Esophagus muscularis mucosa (tissue), 4 donors: ENCODE results near the gene RXFP3. TPM values are rescaled to one million over a fixed set of nuclear protein-coding genes. Genes with fewer than 3 reads are reported as not detected.
A peak's percentile ranks its signal among the peaks of the same experiment; 100 is the strongest.

Experiments
- DNase-seq: peaks from one replicate; pipeline ENCODE4 v3.0.0-alpha.2; 2017; ENCODE audit errors: extremely low spot score
- H3K27ac ChIP-seq, 4 donors: fragments of 200-600 bp; sonication (generic); replicated peaks in 1 of 4; 1 replicate in 3 of 4; 2 replicates in 1 of 4; pipeline ENCODE4 v1.5.1; 2016 to 2019; ENCODE audit warnings: mild to moderate bottlenecking in 1 of 4
- H3K27me3 ChIP-seq, 4 donors: fragments of 200-600 bp; sonication (generic); one replicate each; pipeline versions ENCODE4 v1.5.1 to v1.6.0; 2016 to 2019
- H3K36me3 ChIP-seq, 4 donors: fragments of 200-600 bp; sonication (generic); one replicate each; pipeline ENCODE4 v1.5.1; 2016 to 2019
- H3K4me1 ChIP-seq, 4 donors: fragments of 200-600 bp; sonication (generic); one replicate each; pipeline ENCODE4 v1.5.1; 2016 to 2019
- H3K4me3 ChIP-seq, 4 donors: fragments of 200-600 bp; sonication (generic); 1 replicate in 2 of 4; 2 replicates in 2 of 4; pipeline ENCODE4 v1.5.1; 2016 to 2019; ENCODE audit warnings: mild to moderate bottlenecking in 4 of 4, moderate library complexity in 1 of 4
- H3K9me3 ChIP-seq, 4 donors: fragments of 200-600 bp; sonication (generic); 1 replicate in 3 of 4; 2 replicates in 1 of 4; pipeline ENCODE4 v1.5.1; 2016 to 2019
- CTCF ChIP-seq, 3 experiments: fragments of 200-600 bp in 2 of 3; fragments of 450-650 bp in 1 of 3; sonication (generic) in 2 of 3; IDR thresholded peaks; one replicate each; pipeline ENCODE4 v1.5.1; 2017 to 2019; ENCODE audit warnings: antibody characterized with exemption in 3 of 3, mild to moderate bottlenecking in 2 of 3, moderate library complexity in 1 of 3
- EP300 ChIP-seq: sonication (generic); formaldehyde crosslinking; IDR thresholded peaks from one replicate; pipeline ENCODE4 v1.6.1; 2017; ENCODE audit warnings: antibody characterized with exemption
- POLR2A ChIP-seq: fragments of 450-650 bp; IDR thresholded peaks from one replicate; pipeline ENCODE4 v1.6.1; 2017; ENCODE audit warnings: antibody characterized with exemption, moderate library complexity, mild to moderate bottlenecking, low read depth
- POLR2AphosphoS5 ChIP-seq, 2 donors: sonication (generic); formaldehyde crosslinking; IDR thresholded peaks; one replicate each; pipeline ENCODE4 v1.6.1; 2017; ENCODE audit warnings: antibody characterized with exemption in 2 of 2
- WGBS: methylation state at CpG from one replicate; pipeline ENCODE4 v1.1.5; 2018; 5-methylcytosine and 5-hydroxymethylcytosine counted together
- intact Hi-C: fragments of 100-400 bp; cut with DNase I; formaldehyde crosslinking; loops from one replicate; pipeline ENCODE4 v1.15.1; 2023
- total RNA-seq, 4 donors: library from RNA; depleted of rRNA; stranded (reverse); fragments of >200 nt; gene quantifications; one replicate each; pipeline versions ENCODE4 v1.1.0 to v1.2.1, GENCODE V29; 2016

RXFP3 gene
- total RNA-seq, 4 donors from 2014 or later = not detected

GRCh38 chr5:33933723-33934169 lies 2.4 kb upstream of the RXFP3 start:
- Histone ChIP-seq H3K4me1 (peaks cover 9 to 25% (median 17%) of the 10 kb centered on the region in 4 donors), H3K9me3 (no peaks in the 10 kb centered on the region), H3K36me3 (no peaks in the 10 kb centered on the region), H3K27me3 (peaks cover 0 to 41% (median 23%) of the 10 kb centered on the region in 4 donors), H3K4me3 (no peak overlapping the region), H3K27ac (no peak overlapping the region)
- WGBS = 90% methylated on average over 3 of the region's 3 CpGs
- intact Hi-C loops = loop anchor here (2.0 kb wide), 1 partner anchor 499 kb away; no protein-coding TSS in a partner anchor
- TF ChIP-seq CTCF (IDR thresholded peaks at IDR 0.05) = no peak
- TF ChIP-seq EP300 = no peak
- TF ChIP-seq POLR2AphosphoS5 (IDR thresholded peaks at IDR 0.05) = no peak
- TF ChIP-seq POLR2A = no peak
- DNase-seq = peak; percentile 47

GRCh38 chr5:33934176-33934575 lies 2.0 kb upstream of the RXFP3 start:
- Histone ChIP-seq H3K4me3 (no peak overlapping the region), H3K27me3 (peaks cover 0 to 45% (median 23%) of the 10 kb centered on the region in 4 donors), H3K36me3 (no peaks in the 10 kb centered on the region), H3K4me1 (peaks cover 9 to 25% (median 17%) of the 10 kb centered on the region in 4 donors), H3K9me3 (no peaks in the 10 kb centered on the region), H3K27ac (no peak overlapping the region)
- no peak for DNase-seq
- TF ChIP-seq POLR2AphosphoS5 (IDR thresholded peaks at IDR 0.05) = no peak
- TF ChIP-seq EP300 = no peak
- TF ChIP-seq CTCF (IDR thresholded peaks at IDR 0.05) = no peak
- TF ChIP-seq POLR2A = no peak
- 81% methylated on average over 1 of the region's 1 CpG for WGBS
- intact Hi-C loops = loop anchor here (2.0 kb wide), 1 partner anchor 499 kb away; no protein-coding TSS in a partner anchor

- WGBS = 2% methylated on average over 9 of the region's 30 CpGs
- H3K4me3 ChIP-seq = peak overlapping the region; percentile 34 to 50 (median 40)
- no peak for DNase-seq
Measured at GRCh38 chr5:33936004-33936380, 194 bp upstream of the RXFP3 start.

GRCh38 chr5:33937017-33937706 lies 976 bp downstream of the RXFP3 start:
- H3K27me3 ChIP-seq = peaks cover 0 to 69% (median 25%) of the 10 kb centered on the region in 4 donors
- no peaks in the 10 kb centered on the region for H3K9me3 ChIP-seq
- peak; percentile 79 for DNase-seq
- no peak overlapping the region for H3K27ac ChIP-seq
- H3K36me3 ChIP-seq = no peaks in the 10 kb centered on the region
- TF ChIP-seq POLR2AphosphoS5 (IDR thresholded peaks at IDR 0.05) = no peak
- no peak for TF ChIP-seq EP300
- TF ChIP-seq POLR2A = no peak
- TF ChIP-seq CTCF (IDR thresholded peaks at IDR 0.05) = no peak
- WGBS = 53% methylated on average over 26 of the region's 54 CpGs
- H3K4me1 ChIP-seq = peaks cover 9 to 25% (median 17%) of the 10 kb centered on the region in 4 donors
- peak overlapping the region; percentile 34 to 50 (median 40) for H3K4me3 ChIP-seq
- intact Hi-C loops = no loop called here

More at GRCh38 chr5:33936004-33936380, 194 bp upstream of the RXFP3 start:
- Histone ChIP-seq H3K36me3 (no peaks in the 10 kb centered on the region), H3K27me3 (peaks cover 0 to 62% (median 25%) of the 10 kb centered on the region in 4 donors), H3K9me3 (no peaks in the 10 kb centered on the region), H3K27ac (no peak overlapping the region), H3K4me1 (peaks cover 9 to 25% (median 17%) of the 10 kb centered on the region in 4 donors)
- no peak for TF ChIP-seq EP300
- no peak for TF ChIP-seq POLR2A
- peak; percentile 33 to 48 (median 35) for TF ChIP-seq CTCF (IDR thresholded peaks at IDR 0.05)
- peak in 1 of 2 donors; percentile 18 for TF ChIP-seq POLR2AphosphoS5 (IDR thresholded peaks at IDR 0.05)
- intact Hi-C loops = no loop called here
